ENCODE data around the gene CELF1.

GRCh38 chr11:47464483-47464882 is 88.4 kb downstream of the CELF1 start:
- no peak for TF ChIP-seq CTCF (IDR thresholded peaks at IDR 0.05)
- TF ChIP-seq EZH2phosphoT487 (IDR thresholded peaks at IDR 0.05): no peak
- TF ChIP-seq EZH2 (IDR thresholded peaks at IDR 0.05): no peak

All from neural progenitor cell (in vitro differentiated cells).